HG02870 (cell line): ENCODE measurements around the gene ANKFN1.

ENCODE experiments used
- ATAC-seq: cut with Tn5 transposase; IDR thresholded peaks from one replicate; pipeline ENCODE4 v1.9.1; 2021; ENCODE audit warnings: mild to moderate bottlenecking, moderate library complexity; ENCODE audit not compliant: unreplicated experiment

ANKFN1 gene

DNA sequence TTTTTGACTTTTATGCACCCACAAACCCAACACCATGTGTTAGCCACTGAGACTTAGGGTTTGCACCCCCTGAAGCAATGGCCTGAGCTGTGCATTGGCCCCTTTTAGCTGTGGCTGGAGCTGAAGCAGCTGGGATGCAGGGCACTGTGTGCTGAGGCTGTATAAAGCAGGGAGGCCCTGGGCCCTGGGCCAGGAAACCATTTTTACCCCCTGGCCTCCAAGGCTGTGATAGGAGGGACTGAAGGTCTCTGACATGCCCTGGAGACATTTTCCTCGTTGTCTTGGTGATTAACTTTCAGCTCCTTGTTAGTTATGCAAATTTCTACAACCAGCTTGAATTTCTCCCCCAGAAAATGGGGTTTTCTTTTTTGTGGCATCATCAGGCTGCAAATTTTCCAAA is 6.7 kb upstream of the ANKFN1 start:
- ATAC-seq = no peak

GRCh38 chr17:56148333-56148732 is 4.9 kb upstream of the ANKFN1 start:
- no peak for ATAC-seq

DNA sequence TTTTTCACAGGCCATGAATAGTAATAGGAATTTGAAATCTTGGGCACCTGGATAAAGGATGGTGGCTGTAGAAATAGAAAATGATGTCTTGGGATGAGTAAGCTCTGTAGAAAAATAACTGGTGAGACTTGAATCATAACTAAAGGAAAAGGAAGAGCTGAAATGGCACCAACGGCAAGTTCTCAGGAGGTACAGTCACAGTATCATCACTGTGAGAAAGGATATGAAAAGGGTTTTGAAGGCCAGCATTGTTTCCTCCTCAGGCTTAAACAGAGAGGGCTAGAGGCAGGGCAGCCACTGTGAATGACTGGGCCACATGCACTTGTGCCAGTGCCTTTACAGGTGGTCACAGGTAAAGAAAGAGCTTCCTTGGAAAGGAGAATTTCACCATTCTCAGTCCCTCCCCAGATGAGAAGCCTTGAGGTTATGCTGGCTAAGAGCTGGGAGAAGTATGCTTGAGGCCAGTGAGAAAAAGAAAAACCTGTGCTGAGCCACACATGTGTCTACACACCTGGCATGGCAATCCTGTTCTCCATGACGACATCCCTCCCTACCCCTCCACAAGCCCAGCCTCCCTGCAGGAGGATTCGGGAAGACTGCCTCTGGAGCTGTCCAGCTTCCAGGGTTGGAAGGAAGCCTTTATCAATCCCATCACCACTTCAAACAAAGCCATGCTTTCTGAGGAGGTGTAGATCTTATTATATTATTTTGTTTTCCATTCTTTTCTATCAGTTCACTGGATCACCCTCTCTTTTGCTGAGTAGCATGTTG is 3.8 kb upstream of the ANKFN1 start:
- ATAC-seq = no peak

- no peak for ATAC-seq
These were observed 2.6 kb upstream of the ANKFN1 start for GRCh38 chr17:56150649-56151048.

DNA sequence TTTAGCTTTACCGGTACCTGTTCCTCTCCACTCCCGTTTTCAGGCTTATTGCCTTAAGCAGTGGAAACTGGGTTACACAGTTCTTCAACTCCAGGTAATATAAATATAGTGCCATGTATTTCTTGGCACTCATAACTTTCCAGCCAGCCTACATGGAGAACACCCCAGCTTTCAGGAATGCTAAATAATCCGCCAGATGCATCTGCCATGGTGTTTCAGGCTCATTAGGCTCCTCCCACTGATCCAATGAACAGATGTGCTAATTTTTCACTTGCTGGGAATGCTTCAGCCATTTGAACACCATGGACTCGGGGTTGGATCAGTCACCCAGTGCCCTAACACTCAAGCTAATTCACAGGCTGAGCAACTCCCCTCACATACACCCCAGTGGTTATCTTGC is 4.6 kb downstream of the ANKFN1 start:
- ATAC-seq = no peak

- no peak for ATAC-seq
These were observed 5.1 kb downstream of the ANKFN1 start for GRCh38 chr17:56158344-56158743.

GRCh38 chr17:56158915-56159825 is 5.9 kb downstream of the ANKFN1 start:
- ATAC-seq = no peak

GRCh38 chr17:56159826-56160380 is 6.6 kb downstream of the ANKFN1 start:
- ATAC-seq = no peak

DNA sequence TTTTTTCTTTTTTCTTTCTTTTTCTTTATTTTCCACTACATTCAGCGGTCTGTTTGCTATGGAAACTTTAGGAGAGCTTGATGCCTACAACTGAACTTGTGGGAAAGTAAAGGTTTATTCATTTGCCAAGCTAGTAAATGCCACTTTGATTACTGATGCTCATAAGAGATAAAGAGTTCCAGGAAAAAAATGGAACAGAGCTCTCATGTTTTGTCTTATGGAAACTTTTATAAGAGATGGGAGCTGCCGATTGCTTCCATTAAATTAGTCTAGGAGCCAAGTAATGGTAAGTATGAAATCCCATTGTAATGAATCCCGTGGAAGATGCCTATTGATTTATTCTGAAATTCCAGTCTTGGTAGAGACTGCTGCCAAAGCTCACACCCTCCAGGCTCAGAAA is 7.1 kb downstream of the ANKFN1 start:
- no peak for ATAC-seq

DNA sequence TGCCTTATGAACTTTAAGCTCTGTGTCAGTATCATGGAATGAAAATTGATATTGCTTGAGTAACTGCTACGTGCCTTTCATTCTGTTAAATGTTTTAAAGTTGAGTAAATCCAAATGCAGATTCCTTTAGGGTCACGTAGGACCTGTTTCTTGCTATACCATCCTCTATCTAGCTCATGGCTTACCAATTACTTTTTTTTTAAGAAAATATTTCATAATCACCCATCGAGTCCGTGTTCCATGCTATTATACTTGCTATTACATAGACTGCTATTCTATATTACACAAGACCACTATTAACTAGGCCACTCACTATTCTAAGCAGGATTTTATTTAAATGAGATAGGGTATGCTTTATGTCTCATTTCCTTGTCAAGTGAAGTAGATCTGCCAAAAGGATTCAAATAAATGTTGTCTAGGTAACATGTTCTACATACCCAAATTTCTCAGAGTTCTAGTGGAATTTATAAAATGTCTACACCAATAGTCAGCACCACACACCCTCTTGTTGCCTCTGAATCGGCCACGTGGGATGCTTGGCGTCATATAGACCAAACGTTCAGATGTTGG is 11.9 kb downstream of the ANKFN1 start:
- no peak for ATAC-seq

GRCh38 chr17:56167491-56167890 is 14.2 kb downstream of the ANKFN1 start:
- no peak for ATAC-seq

GRCh38 chr17:56169621-56170020 is 16.3 kb downstream of the ANKFN1 start:
- no peak for ATAC-seq

DNA sequence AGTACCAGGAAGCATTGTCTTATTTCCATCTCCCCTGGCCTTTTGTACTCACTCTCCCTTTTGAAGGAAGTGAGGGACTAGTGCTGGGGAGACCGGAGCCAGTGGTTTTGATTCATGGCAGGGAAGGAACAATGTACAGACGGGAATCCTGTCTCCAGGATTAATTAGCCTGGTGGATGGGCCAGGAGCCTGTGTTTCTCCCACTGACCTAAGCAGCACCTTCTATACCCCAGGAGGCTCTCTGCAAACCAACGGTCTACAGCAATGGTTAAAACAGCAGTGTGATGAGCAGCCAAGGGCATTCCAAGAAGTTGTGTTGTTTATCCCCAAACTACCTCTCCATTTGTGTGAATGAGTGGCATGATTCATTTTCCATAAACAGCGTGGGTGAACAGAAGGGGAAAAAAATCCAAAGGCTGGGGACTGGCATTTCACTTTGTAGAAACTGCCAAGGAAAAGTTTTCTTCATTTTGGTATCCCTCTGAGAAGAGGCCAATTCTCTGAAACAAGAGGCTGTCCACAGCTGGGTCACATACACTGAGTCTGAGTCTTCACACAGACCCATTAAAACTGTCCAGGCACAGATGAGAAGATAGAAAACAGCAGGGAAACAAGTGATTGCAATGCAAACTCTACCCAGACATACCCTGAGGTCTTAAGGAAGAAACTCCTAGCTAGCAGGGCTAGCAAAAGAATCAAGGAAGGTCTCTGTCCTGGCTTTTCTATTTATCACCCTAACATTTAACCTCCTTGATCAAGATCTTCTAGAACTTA is 18.1 kb downstream of the ANKFN1 start:
- ATAC-seq = no peak

DNA sequence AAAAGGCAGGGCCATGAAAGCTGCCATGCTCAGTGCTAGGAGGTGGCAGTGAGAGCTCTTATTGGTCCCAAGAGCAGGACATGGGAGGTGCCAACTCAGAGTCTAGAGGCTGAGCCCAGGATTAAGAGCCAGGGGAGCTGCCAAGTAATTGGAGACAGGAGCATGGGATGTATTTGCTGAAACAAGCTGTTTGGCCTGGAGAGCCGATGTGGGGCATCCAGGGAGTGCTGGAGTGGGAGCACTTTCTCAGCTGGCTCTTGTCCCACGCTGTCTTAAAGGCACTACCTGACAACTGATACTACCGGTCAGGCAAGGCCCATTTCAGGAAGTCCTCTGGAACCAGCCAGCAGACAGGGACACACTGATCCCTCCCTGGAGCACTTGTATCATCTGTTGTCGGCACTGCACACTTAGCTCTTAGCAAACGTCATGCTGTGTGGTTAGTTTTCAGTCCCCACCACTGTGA is 19.3 kb downstream of the ANKFN1 start:
- ATAC-seq = no peak

GRCh38 chr17:56173026-56173425 is 19.8 kb downstream of the ANKFN1 start:
- no peak for ATAC-seq

DNA sequence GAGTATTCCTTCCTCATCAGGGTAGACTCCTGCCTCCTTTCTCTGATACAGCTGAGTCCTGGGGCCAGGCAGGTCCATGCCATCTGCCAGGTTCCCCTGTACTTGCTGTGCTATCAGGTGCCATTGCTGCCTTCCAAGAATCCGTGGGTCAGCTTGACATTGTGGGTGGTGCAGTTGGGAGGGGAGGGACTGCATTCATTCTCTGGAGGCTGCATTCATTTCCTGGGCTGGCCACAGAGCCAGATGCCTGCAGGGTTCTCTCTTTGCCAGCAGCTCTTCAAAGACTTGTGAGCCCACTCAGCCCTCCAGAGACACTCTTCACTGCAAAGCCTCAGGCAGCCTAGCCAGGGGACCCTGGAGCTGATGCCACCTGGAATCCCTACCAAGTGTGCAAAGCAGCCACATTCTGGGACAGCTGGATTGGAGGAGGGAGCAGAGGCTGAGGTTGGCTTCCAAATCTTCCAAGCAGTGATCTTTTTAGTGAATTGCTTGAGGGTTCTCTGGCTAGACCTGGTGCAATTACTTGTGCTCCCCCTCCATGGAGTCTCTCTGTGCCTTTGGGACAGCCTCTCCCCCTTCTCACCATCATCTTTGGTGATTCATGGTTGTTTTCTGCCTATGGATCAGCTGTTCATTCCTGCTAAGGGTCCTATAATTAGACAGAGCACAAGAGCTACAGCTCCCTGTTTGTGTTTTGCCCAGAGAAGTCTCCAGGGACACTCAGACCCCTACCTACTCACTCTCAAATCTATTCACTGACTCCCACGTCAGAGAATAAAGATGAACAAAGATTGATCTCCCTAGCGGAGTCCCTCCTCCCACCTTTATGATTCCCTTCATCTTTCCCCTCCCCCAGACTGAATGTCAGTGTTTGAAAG is 20.9 kb downstream of the ANKFN1 start:
- no peak for ATAC-seq

GRCh38 chr17:56175299-56175955 is 22.2 kb downstream of the ANKFN1 start:
- no peak for ATAC-seq

DNA sequence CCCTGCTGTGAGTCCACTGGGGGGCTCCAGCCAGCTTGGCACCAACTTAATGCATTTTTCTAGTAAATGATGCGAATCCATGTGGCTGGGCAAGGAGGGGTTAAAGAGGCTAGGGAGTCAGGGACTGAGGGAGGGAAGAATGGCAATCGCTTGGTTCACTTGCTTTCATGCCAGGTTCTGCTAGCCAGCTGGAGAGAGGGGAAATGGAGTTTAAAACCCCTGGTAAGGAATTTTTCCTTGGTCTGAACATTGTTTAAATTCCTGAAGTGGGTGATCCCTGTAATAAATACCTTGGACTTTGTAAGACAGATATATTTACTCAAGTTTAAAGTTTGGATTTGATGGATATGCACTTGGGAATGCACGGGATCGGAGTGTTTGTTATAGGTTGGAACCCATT is 22.8 kb downstream of the ANKFN1 start:
- ATAC-seq = no peak

DNA sequence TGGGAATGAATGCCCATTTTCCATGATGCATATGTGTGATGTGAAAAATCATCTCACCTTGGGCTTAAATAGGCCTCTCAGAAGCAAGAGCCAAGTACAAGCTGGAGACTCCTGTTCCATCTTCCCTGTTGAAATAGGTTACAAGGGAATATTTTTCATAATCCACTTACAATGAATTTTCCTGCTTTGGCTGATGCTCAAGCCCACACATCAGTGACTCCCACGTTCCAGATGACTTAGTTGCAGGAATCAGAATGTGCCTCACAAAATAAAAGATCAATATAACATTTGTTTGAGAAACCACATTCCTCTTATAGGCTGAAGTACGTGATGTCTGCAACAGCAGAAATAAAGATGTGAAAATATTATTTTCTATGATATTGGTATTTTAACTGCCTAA is 24.1 kb downstream of the ANKFN1 start:
- no peak for ATAC-seq
